GM21423 (cell line): ENCODE measurements around the gene CCDC57.

Source experiments
- ATAC-seq: cut with Tn5 transposase; IDR thresholded peaks from one replicate; pipeline ENCODE4 v1.9.1; 2021; ENCODE audit warnings: mild to moderate bottlenecking, moderate library complexity; ENCODE audit not compliant: unreplicated experiment

Gene CCDC57

DNA sequence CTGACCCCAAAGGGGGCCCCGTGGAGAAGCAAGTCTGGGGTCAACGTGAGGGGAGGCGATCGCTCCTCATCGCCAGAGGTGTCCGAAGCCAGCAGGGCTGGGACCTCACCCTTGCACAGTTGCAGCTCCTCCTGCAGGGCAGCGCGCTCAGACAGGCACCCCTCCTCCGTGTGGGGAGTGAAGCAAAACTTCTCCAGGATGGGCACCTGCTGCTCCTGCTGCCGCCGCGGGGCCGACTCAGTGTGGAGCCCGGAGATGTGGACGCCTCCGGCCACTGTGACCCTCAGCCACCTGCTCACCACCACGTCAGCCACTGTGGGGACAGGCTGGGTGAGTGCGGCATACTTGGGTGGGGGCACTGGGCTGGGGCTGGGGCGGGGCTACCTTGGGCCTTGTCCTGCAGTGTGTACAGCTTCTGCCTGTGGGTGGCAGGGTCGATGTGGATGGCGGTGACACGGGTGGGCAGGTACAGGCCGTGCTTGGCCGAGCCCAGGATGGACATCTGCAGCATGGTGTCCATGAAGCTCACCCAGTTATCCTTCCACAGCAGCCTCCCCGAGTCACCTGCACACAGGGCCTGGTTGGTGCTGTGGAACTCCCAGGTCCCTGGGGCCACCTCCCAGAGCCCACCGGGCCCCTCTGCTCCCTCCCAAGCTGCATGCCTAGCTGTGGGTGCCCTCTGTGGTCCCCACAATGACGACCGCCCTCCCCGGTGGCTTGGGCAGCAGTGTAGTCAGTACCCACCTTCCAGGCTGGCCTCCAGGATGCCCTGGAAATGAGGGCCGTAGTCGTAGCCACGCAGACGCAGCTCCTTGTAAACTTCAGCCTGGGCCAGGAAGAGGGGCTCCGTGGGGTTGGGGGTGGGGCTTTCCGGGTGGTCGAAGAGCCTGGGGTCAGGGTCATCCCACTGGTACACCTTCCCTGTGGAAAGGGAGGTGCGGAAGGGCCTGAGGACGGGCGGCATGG lies 125.4 kb downstream of the CCDC57 start:
- no peak for ATAC-seq

- ATAC-seq = no peak
These were observed 126.5 kb downstream of the CCDC57 start for GRCh38 chr17:82085931-82086764.

GRCh38 chr17:82085031-82085861 lies 127.4 kb downstream of the CCDC57 start:
- ATAC-seq = no peak

DNA sequence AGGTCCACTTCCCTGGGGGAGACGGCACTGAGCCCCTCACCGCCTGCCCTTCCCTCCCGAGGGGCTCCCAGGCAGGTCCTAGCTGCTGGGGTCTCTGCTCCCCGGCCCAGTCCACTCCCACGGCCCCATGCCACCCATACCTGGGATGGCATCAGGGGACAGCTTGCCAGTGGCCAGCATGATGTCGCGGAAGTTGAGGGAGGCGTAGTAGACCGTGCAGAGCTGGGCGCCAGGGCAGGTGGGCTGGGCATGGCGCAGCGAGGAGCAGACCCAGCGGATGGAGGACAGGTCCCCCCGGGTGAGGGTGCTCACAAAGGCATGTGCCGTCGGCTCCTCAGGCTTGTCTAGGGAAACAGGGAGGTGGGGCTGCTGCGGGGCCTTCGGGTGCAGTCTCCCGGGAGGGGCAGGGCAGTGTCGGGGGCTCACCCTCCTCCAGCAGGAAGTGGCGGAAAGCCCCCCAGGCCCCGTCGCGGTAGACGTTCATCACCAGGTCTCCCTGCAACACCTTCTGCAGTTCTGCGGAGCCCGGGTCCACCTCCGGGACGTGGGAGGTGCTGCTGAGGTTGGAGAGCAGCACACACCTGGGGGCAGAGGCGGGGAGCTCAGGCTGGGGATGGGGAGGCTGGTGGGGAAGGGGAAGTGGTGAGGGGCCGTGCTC lies 128.1 kb downstream of the CCDC57 start:
- ATAC-seq = no peak

DNA sequence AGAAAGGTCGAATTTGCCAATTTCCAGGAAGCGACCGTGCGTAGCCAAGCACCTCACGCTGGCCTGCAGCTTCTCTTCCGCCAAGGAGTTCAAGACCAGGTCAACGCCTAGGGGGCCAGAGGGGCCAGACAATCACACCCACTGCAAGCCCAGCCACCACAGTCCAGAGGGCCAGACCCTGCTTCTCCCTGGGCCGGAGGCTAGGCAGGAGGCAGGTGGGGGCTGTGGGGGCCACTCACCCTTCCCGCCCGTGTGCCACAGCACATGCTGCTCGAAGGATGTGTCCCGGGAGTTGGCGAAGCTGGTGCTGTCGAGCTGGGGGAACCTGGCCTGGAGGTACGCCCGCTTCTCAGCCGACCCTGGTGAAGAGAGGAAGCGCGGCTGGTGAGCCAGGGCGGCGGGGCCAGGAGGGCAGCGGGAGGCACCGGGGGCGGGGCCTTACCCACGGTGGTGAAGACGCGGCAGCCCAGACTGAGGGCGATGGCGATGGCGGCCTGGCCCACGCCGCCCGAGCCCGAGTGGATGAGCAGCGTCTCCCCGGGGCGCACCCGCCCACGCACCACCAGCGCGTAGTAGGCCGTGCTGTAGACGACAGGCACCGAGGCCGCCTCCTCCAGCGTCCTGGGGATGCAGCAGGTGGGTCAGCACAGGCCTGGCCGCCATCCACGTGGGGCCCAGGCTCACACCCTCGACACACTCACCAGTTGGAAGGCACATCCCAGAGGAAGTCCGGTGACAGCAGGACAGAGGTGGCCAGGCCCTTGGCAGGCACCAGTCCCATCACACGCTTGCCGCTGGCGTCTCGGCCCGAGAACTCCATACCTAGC lies 128.9 kb downstream of the CCDC57 start:
- ATAC-seq = no peak

DNA sequence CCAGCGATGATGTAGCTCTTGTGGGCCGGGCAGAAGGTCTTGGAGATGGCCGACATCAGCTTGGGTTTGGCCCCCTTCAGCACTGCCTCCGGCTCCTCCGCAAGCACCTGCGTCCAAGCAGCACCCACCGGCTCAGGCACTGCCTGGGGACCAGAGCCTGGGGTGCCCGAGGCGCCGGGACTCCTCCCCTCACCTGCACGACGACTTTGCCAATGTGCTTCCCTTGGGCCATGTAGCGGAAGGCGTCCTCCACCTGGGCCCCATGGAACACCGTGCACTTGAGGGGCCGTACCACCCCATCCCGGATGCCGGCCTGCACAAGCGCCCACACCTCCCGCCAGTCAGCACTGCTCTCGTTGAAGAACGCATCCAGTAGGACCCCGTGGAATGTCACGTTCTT lies 129.6 kb downstream of the CCDC57 start:
- no peak for ATAC-seq

GRCh38 chr17:82082456-82082855 lies 130.2 kb downstream of the CCDC57 start:
- no peak for ATAC-seq

- no peak for ATAC-seq
These were observed 130.7 kb downstream of the CCDC57 start for GRCh38 chr17:82081966-82082365.

DNA sequence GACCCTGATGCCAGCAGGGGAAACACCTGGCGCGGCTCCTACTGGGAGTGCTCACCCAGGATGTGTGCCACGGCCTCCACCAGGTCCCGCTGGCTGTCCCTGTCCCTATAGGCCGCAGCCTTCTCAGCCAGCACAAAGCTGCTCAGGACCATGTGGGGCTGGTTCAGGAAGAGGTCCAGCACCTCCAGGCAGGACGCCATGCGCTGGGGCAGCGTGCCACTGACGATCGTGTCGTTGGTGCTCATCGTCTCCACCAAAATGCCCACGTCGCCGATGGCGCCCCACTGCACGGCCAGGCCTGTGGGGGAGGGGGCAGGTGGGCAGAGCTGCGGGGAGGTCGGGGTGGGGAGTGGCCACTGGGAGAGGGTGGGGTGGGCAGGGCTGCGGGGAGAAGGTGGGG lies 131.1 kb downstream of the CCDC57 start:
- no peak for ATAC-seq

GRCh38 chr17:82080789-82081464 lies 131.7 kb downstream of the CCDC57 start:
- ATAC-seq = no peak

GRCh38 chr17:82080048-82080788 lies 132.4 kb downstream of the CCDC57 start:
- no peak for ATAC-seq

DNA sequence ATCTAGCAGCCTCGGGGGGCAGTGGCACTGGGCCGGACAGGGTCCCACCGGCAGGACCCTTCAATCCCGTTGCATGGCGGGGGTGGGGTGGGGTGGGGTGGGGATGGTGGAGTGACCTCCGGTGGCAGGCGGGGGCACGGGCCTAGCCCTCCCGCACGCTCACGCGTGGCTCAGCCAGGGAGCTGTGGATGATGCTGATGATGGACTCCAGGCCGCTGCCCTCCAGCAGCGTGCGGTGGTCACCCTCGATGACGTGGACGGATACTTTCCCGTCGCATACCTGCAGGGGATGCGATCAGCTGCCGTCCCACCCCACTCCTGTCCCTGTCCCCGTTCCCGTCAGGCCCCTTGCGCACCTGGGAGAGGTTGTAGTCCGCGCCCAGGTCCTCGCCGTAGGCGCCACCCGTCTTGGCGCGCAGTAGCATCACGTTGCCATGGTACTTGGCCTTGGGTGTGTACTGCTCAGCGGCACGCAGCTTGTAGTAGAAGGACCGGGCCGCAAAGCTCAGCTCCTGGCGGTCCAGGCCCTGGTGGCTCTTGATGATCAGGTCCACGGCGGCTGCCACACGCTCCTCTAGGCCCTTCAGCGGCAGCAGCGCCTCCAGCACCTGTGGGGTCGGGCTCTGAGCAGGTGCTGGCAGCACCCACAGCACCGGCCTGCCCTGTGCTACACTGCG lies 133.5 kb downstream of the CCDC57 start:
- no peak for ATAC-seq

DNA sequence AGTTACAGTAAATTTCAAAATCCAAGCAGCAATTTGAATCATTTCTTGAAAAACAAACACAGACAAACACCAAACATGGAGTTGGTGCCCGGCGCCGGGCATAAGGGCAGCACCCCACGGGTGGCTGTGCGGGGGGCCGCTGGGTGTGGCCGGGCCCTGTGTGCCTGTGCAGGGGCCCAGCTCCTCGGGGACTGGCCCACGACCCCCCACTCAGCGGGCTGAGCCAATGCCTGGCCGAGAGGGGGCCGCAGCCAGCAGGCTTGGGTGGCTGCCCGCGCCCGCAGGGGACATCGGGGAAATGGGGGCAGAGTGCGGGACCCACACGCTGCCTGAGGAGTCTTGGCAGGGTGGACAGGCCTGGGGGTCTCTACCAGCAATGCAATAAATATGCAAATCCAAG lies 134.2 kb downstream of the CCDC57 start:
- ATAC-seq = no peak

DNA sequence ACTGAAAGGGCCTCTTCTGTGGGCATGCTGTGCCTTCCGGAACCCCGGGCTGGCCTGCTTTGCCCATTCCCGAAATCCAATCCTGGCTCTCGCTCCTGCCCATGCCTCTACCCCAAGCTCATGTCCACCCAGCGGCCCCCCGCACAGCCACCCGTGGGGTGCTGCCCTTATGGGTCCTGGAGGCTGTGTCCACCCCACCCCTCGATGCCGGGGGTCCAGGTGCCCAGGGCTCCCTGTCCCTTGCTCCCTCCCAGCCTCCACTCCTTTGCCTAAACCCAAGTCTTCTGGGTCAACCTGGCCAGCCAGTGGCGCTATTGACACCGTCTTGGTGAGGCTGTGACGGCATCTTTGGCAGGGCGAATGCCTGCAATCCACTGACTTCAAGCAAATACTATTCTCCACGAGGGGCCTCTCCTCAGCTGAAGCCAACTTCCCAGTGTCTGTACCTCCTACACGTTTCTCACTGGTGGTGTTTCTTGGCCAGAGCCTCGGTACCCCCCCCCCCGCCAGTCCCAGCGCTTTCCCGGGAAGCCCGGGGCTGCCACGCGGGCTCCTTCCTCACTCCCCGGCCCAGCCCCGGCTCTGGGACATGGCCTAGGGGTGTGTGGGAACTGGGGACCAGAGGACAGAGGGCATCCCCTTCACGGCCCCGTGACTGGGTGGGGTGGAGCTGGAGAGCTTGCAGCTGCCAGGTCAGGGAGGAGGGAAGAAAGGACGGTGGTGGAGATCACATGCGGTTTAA lies 134.9 kb downstream of the CCDC57 start:
- no peak for ATAC-seq

DNA sequence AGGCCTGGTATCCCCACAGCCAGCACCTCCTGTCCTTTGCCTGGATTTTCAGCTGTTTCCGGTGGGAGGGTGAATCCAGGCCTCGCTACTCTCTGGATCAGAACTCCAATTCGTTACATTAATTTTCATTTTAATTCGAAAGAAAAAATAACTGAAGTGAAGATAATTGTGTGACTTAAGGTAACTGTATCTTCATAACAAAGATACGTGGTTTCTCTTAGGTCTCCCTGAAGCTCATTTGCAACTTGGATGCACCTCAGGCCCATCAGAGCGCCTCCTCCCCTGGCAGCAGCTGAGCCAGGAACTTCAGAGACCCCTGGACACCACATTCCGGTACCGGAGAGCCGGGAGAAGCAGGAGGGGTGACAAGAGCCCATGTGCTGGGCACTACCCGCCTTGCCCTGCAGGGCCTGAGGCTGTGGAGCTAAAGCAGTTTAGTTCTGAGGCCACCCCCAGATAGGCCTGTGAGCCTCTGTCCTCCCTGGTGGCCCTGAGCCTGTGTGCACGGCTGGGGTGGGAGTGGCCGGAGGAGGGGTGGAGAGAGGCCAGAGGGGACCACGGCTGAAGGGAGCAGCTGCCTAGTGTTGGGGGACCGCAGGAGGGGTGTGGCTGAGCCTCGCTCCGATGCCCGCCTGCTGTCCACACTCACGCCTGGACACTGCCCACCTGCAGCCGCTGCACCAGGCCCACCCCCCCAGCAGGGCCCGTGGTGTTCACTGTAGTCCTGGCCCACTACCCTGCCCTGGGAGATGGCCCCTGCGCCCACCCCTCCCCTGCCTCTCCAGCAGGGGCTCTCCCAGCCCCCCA lies 135.7 kb downstream of the CCDC57 start:
- ATAC-seq = no peak
